Stimulated activated CD4-positive, alpha-beta T cell treated with anti-CD3 and anti-CD28 coated beads, Interleukin-4, amount 100 ng/mL, for 48 hours (primary cell): ENCODE data around the gene GTPBP4.

Experiments
- DNase-seq, 2 donors: peaks; one replicate each; pipeline ENCODE4 v3.0.0-alpha.2; 2020; ENCODE audit warnings: low read depth in 2 of 2

The GTPBP4 gene

GRCh38 chr10:966466-967235, 21.6 kb upstream of the GTPBP4 start:
- DNase-seq: no peak

- DNase-seq: no peak
These were observed 19.6 kb upstream of the GTPBP4 start for GRCh38 chr10:968546-969199.

- DNase-seq: no peak
These were observed 18.6 kb upstream of the GTPBP4 start for GRCh38 chr10:969473-970150.

- DNase-seq: no peak
These were observed 17.7 kb upstream of the GTPBP4 start for GRCh38 chr10:970311-971149.

GRCh38 chr10:971150-971542, 17.1 kb upstream of the GTPBP4 start:
- no peak for DNase-seq

- DNase-seq: no peak
These were observed 16.6 kb upstream of the GTPBP4 start for GRCh38 chr10:971613-972012.

- no peak for DNase-seq
These were observed 15.5 kb upstream of the GTPBP4 start for GRCh38 chr10:972763-973162.

- no peak for DNase-seq
These were observed 14.0 kb upstream of the GTPBP4 start for GRCh38 chr10:974038-974784.

GRCh38 chr10:974785-975074, 13.5 kb upstream of the GTPBP4 start:
- no peak for DNase-seq

- no peak for DNase-seq
These were observed 11.9 kb upstream of the GTPBP4 start for GRCh38 chr10:976316-976715.

- DNase-seq: no peak
These were observed 9.3 kb upstream of the GTPBP4 start for GRCh38 chr10:978826-979421.

GRCh38 chr10:980468-981093, 7.7 kb upstream of the GTPBP4 start:
- no peak for DNase-seq

- no peak for DNase-seq
These were observed 4.8 kb upstream of the GTPBP4 start for GRCh38 chr10:983401-983800.

GRCh38 chr10:983971-984655, 4.1 kb upstream of the GTPBP4 start:
- no peak for DNase-seq

GRCh38 chr10:985361-985760, 2.9 kb upstream of the GTPBP4 start:
- no peak for DNase-seq

- DNase-seq: no peak
These were observed 2.0 kb upstream of the GTPBP4 start for GRCh38 chr10:986137-986825.

- DNase-seq: no peak
These were observed 1.2 kb upstream of the GTPBP4 start for GRCh38 chr10:986881-987619.

GRCh38 chr10:987620-987869, 689 bp upstream of the GTPBP4 start:
- DNase-seq: no peak
